ACHN (cell line): ENCODE measurements around the gene PSME2.

Experiments
- DNase-seq: peaks from one replicate; pipeline ENCODE4 v3.0.0-alpha.2; 2015
- in situ Hi-C: cut with HindIII; loops from 2 replicates; pipeline ENCODE4 v1.10.0; 2017; ENCODE audit warnings: low sequenced_read_pairs, low pct_ligation_motif_present, low pct_unique_long_range_greater_than_20kb

PSME2 gene

GRCh38 chr14:24146453-24146977, at the start of gene PSME2:
Gene PSME2, minus strand, starts transcription at chr14:24146610. Its CDS starts 29 bp downstream, at chr14:24146581.
- peak; percentile 96 for DNase-seq
- in situ Hi-C loops, result no loop called here

- in situ Hi-C loops, result no loop called here
- peak; percentile 75 for DNase-seq
Observed at GRCh38 chr14:24195186-24196070, 49.0 kb upstream of the PSME2 start, which contains the start of gene TM9SF1. Gene TM9SF1, minus strand, starts transcription at chr14:24195441. Its CDS starts 422 bp downstream, at chr14:24195019.

GRCh38 chr14:24194873-24195185, 48.4 kb upstream of the PSME2 start:
- in situ Hi-C loops, result no loop called here

GRCh38 chr14:24194186-24194872, 47.9 kb upstream of the PSME2 start:
- DNase-seq, result no peak
- in situ Hi-C loops, result no loop called here

More at GRCh38 chr14:24194873-24195185, 48.4 kb upstream of the PSME2 start:
- DNase-seq, result no peak

GRCh38 chr14:24192933-24193332, 46.5 kb upstream of the PSME2 start:
- in situ Hi-C loops, result no loop called here
- DNase-seq, result no peak

GRCh38 chr14:24190416-24190815, 44.0 kb upstream of the PSME2 start:
- in situ Hi-C loops, result no loop called here
- DNase-seq, result no peak

GRCh38 chr14:24189460-24189859, 43.0 kb upstream of the PSME2 start:
- in situ Hi-C loops, result no loop called here
- no peak for DNase-seq

GRCh38 chr14:24189059-24189375, 42.6 kb upstream of the PSME2 start:
- in situ Hi-C loops, result no loop called here
- no peak for DNase-seq

- in situ Hi-C loops, result no loop called here
- peak; percentile 97 for DNase-seq
Observed at GRCh38 chr14:24188251-24189058, 42.0 kb upstream of the PSME2 start, which contains the start of gene IPO4. Gene IPO4, minus strand, starts transcription at chr14:24188816. Its CDS starts 29 bp downstream, at chr14:24188787.

- in situ Hi-C loops, result no loop called here
- no peak for DNase-seq
Observed at GRCh38 chr14:24187539-24187915, 41.1 kb upstream of the PSME2 start.

GRCh38 chr14:24186831-24187538, 40.6 kb upstream of the PSME2 start:
- DNase-seq, result no peak
- in situ Hi-C loops, result no loop called here

- DNase-seq, result no peak
- in situ Hi-C loops, result no loop called here
Observed at GRCh38 chr14:24185741-24186140, 39.3 kb upstream of the PSME2 start.

- no peak for DNase-seq
- in situ Hi-C loops, result no loop called here
Observed at GRCh38 chr14:24185026-24185425, 38.6 kb upstream of the PSME2 start.

GRCh38 chr14:24184104-24184970, 37.9 kb upstream of the PSME2 start:
- in situ Hi-C loops, result no loop called here
- no peak for DNase-seq

- no peak for DNase-seq
- in situ Hi-C loops, result no loop called here
Observed at GRCh38 chr14:24183014-24183481, 36.6 kb upstream of the PSME2 start.

GRCh38 chr14:24182110-24182882, 35.9 kb upstream of the PSME2 start:
- in situ Hi-C loops, result no loop called here
- DNase-seq, result no peak
